ENCODE results near the gene MRPL54. TPM values are rescaled to one million over a fixed set of nuclear protein-coding genes. Genes with fewer than 3 reads are reported as not detected.

Gene MRPL54
- total RNA-seq, 2 experiments from 2014 or later: 47.4 to 50.9 TPM

DNA sequence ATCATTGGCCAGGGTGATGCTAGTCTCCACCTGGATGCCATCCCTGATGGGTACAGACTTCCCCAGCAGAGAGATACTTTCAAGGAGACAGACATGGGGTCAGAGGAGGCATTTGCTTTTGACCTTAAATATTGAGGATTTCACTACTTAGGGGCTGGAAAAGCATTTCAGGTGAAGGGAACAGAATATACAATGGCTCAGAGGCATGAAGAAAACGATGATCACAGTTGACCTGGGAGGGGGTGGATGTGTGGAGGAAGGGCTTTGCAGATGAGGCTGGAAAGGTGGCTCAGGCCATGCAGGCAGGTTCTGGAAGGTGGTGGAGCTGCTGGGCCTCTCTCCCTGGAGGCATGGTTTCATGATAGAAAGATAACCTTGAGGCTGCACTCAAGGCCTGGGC is 19.8 kb downstream of the MRPL54 start:
- ChIA-PET POLR2A (interaction anchor here (1.0 to 3.1 kb wide), 4 partner anchors 8 to 30 kb away, joined by 3 to 15 read pairs (median 4); no protein-coding TSS in a partner anchor), CTCF (interaction anchor here (1.2 to 3.4 kb wide), 3 partner anchors 20 to 87 kb away, joined by 3 to 15 read pairs (median 12); partner anchors contain the start of genes APBA3 and MRPL54)
- TF ChIP-seq, protein P1, sequence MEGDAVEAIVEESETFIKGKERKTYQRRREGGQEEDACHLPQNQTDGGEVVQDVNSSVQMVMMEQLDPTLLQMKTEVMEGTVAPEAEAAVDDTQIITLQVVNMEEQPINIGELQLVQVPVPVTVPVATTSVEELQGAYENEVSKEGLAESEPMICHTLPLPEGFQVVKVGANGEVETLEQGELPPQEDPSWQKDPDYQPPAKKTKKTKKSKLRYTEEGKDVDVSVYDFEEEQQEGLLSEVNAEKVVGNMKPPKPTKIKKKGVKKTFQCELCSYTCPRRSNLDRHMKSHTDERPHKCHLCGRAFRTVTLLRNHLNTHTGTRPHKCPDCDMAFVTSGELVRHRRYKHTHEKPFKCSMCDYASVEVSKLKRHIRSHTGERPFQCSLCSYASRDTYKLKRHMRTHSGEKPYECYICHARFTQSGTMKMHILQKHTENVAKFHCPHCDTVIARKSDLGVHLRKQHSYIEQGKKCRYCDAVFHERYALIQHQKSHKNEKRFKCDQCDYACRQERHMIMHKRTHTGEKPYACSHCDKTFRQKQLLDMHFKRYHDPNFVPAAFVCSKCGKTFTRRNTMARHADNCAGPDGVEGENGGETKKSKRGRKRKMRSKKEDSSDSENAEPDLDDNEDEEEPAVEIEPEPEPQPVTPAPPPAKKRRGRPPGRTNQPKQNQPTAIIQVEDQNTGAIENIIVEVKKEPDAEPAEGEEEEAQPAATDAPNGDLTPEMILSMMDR (IDR thresholded peaks at IDR 0.05): no peak
- Mint-ChIP-seq H3K9me3 (peaks cover 17% of the 10 kb centered on the region), H3K4me1 (ENCODE audit: low read depth) (peaks cover 7% of the 10 kb centered on the region), H3K27ac (no peak overlapping the region), H3K4me3 (no peak overlapping the region), H3K27me3 (no peaks in the 10 kb centered on the region), H3K36me3 (ENCODE audit: low read depth) (peaks cover 37% of the 10 kb centered on the region)
- no peak for ATAC-seq
- DNase-seq: no peak
- intact Hi-C loops (cut with micrococcal nuclease): loop anchor here (5.0 kb wide), 1 partner anchor 40 kb away; no protein-coding TSS in a partner anchor

DNA sequence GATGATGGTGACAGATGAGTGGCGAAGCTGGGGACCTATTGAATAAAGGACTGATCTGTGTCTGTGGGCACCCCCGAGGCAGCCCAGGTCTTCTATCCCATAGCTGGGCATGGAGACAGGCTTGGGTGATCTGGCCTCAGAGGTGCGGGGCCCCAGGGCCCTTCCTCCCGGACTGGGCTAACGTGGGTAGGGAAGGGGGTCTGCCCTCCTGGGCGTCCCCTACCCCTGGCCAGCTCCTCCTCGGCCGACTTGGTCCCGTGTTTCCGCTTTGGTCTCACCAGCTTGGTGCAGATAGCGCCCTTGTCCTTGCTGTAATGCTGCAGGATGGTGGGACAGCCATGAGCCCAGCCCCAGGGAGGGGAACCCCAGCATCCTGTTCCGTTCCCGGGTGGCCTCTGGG is 20.4 kb downstream of the MRPL54 start:
- intact Hi-C loops (cut with micrococcal nuclease): loop anchor here (5.0 kb wide), 1 partner anchor 39 kb away; no protein-coding TSS in a partner anchor
- Mint-ChIP-seq H3K4me3 (no peak overlapping the region), H3K27me3 (no peaks in the 10 kb centered on the region), H3K9me3 (peaks cover 17% of the 10 kb centered on the region), H3K4me1 (ENCODE audit: low read depth) (peaks cover 7% of the 10 kb centered on the region), H3K27ac (no peak overlapping the region), H3K36me3 (ENCODE audit: low read depth) (peaks cover 37% of the 10 kb centered on the region)
- CTCF ChIA-PET: interaction anchor here (1.2 to 3.4 kb wide), 5 partner anchors 11 to 87 kb away, joined by 3 to 15 read pairs (median 12); partner anchors contain the start of genes APBA3, MRPL54 and RAX2
- POLR2A ChIA-PET: interaction anchor here (1.0 to 3.1 kb wide), 3 partner anchors 8 to 29 kb away, joined by 3 to 15 read pairs (median 7); no protein-coding TSS in a partner anchor
- TF ChIP-seq, protein P1 (IDR thresholded peaks at IDR 0.05): no peak
- ATAC-seq (no peak), DNase-seq (no peak)

DNA sequence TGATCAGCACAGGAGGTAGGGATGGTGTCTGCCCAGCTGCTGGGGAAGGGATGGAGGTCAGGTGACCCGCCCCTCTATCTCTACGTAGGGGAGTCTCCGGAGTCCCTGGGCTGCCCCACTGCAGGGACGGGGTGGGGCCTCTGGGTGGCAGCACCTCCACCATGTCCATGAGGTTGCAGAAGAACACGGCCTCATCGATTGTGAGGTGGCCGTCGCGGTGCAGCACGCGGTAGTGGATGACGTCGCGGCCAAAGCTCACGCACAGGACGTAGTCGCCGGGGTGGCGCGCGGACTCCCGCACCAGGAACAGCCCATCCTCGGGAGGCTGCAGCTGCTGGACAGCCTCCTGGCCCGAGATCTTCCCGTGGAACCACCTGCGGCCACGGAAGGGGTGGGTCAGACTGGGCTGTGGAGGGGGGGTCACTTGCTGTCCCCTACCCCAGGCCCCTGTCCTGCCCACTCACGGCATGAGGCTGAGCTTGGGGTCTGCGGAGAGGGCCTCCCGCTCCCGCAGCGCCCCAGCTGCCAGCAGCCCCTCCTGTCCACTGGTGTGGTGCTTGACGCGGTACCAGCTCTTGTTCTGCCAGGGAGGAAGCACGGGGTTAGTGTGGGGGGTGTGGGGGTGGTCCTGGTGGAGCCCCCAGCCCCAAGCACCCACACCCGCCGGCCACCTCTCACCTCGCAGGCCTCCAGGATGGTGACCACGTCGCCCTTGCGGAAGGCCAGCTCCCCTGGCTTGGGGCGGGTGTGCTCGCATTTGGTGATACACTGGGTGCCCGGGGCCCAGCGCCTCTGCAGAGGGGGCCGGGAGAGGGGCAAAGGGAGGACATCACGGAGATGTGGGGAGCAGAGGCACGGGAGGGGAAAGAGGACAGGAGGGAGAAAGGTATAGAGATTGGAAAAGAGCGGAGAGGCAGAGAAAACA is 21.4 kb downstream of the MRPL54 start:
- Mint-ChIP-seq H3K36me3 (ENCODE audit: low read depth) (peaks cover 33% of the 10 kb centered on the region), H3K9me3 (peaks cover 17% of the 10 kb centered on the region), H3K27ac (peak overlapping the region; percentile 55), H3K27me3 (no peaks in the 10 kb centered on the region), H3K4me1 (ENCODE audit: low read depth) (peaks cover 8% of the 10 kb centered on the region), H3K4me3 (peak overlapping the region; percentile 84)
- POLR2A ChIA-PET: interaction anchor here (1.3 to 3.1 kb wide), 4 partner anchors 9 to 34 kb away, joined by 3 to 15 read pairs (median 6); partner anchors contain the start of gene MRPL54
- intact Hi-C loops (cut with micrococcal nuclease): loop anchor here (5.0 kb wide), 1 partner anchor 38 kb away; no protein-coding TSS in a partner anchor
- CTCF ChIA-PET: interaction anchor here (1.0 to 3.4 kb wide), 7 partner anchors 13 to 86 kb away, joined by 3 to 15 read pairs (median 6); partner anchors contain the start of genes APBA3, MRPL54 and RAX2
- TF ChIP-seq, protein P1 (IDR thresholded peaks at IDR 0.05): peak; percentile 68
- ATAC-seq (peak; percentile 66), DNase-seq (peak; percentile 71)

DNA sequence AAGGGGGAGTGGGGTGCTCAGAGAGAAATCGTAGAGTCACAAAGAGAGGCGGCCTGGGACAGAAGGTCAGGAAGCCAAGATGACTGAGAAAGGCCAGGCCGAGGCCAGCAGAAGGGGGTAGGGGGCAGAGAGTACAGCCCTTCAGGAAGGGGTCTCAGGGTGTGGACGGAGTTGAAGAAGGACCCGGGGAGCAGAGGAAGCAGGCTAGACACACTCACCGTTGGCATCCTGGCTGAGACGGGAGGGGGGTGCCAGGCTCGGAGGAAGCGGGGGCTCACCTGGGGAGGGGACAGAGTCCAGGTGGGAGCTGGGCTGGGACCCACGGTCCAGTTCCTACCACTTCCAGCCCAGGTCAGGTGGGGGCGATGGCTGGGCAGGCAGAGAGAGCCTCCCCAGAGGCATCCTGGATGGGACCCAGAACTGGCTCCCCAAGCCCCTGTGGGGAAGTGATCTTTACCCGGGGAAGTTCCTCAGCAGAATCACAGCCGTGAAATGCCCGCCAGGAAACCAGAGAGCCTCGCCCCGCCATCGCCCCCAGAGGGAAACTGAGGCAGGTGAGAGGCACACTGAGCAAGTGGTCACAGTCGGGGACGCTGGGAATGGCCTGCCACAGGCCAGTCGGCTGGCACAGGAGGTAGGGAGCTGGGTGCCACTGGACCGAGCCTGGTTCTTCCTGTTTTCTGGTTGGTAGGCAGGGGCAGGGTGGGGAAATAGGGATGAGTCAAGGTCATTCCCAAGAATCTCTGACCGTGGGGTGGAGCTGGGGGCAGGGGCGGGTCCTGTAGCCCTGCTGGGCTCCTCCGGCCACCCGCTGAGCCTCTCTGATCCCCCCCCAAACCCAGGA is 22.3 kb downstream of the MRPL54 start:
- intact Hi-C loops (cut with micrococcal nuclease): loop anchor here (5.0 kb wide), 1 partner anchor 37 kb away; no protein-coding TSS in a partner anchor
- CTCF ChIA-PET: interaction anchor here (1.0 to 3.4 kb wide), 6 partner anchors 13 to 64 kb away, joined by 3 to 15 read pairs (median 9); partner anchors contain the start of genes APBA3, MRPL54 and RAX2
- H3K27ac Mint-ChIP-seq: peak overlapping the region; percentile 80

More for the DNA sequence above, 22.3 kb downstream of the MRPL54 start:
- Mint-ChIP-seq H3K9me3 (peaks cover 17% of the 10 kb centered on the region), H3K27me3 (no peaks in the 10 kb centered on the region), H3K36me3 (ENCODE audit: low read depth) (peaks cover 33% of the 10 kb centered on the region), H3K4me1 (ENCODE audit: low read depth) (peaks cover 13% of the 10 kb centered on the region), H3K4me3 (peak overlapping the region; percentile 84)
- POLR2A ChIA-PET: interaction anchor here (1.0 to 3.1 kb wide), 6 partner anchors 9 to 33 kb away, joined by 3 to 15 read pairs (median 4); partner anchors contain the start of gene MRPL54
- TF ChIP-seq, protein P1 (IDR thresholded peaks at IDR 0.05): no peak
- ATAC-seq (no peak), DNase-seq (no peak)

Measured in activated CD8-positive, alpha-beta T cell treated with anti-CD3 and anti-CD28 coated beads for 36 hours (primary cell).